OCI-LY1 (cell line): Measurements from ENCODE around the gene HSFX3.

Experiments used
- H2AFZ ChIP-seq: fragments of 200-600 bp; sonication (generic), shearing (Covaris generic); 2 replicates; pipeline ENCODE4 v1.6.0; 2014; ENCODE audit warnings: antibody characterized with exemption, mild to moderate bottlenecking, low read length
- H3F3A ChIP-seq: fragments of 200-600 bp; sonication (generic), shearing (Covaris generic); 2 replicates; pipeline ENCODE4 v1.6.0; 2014; ENCODE audit warnings: mild to moderate bottlenecking, antibody characterized with exemption, low read length, moderate library complexity; ENCODE audit not compliant: insufficient read depth
- H3K27ac ChIP-seq: fragments of 200-600 bp; sonication (generic); 2 replicates; pipeline ENCODE4 v1.5.1; 2014; ENCODE audit warnings: low read length, mixed run types, mild to moderate bottlenecking, low read depth; ENCODE audit not compliant: poor library complexity, severe bottlenecking
- H3K27me3 ChIP-seq: fragments of 200-600 bp; sonication (generic); 2 replicates; pipeline ENCODE4 v1.6.0; 2014; ENCODE audit warnings: antibody characterized with exemption, mild to moderate bottlenecking, low read length, moderate library complexity; ENCODE audit not compliant: insufficient read depth
- H3K36me3 ChIP-seq: fragments of 200-600 bp; sonication (generic); 2 replicates; pipeline ENCODE4 v1.6.1; 2014; ENCODE audit warnings: mild to moderate bottlenecking, antibody characterized with exemption, low read length, moderate library complexity, mixed read lengths; ENCODE audit not compliant: insufficient read depth
- H3K4me1 ChIP-seq: fragments of 200-600 bp; sonication (generic); 2 replicates; pipeline ENCODE4 v1.5.1; 2014; ENCODE audit warnings: mild to moderate bottlenecking, low read length, moderate library complexity; ENCODE audit not compliant: insufficient read depth, severe bottlenecking
- H3K4me2 ChIP-seq: fragments of 200-600 bp; sonication (generic), shearing (Covaris generic); 2 replicates; pipeline ENCODE4 v1.6.1; 2014; ENCODE audit warnings: low read length
- H3K4me3 ChIP-seq: fragments of 200-600 bp; sonication (generic); 2 replicates; pipeline ENCODE4 v1.5.1; 2014; ENCODE audit warnings: low read length, low read depth, mild to moderate bottlenecking, mixed read lengths; ENCODE audit not compliant: poor library complexity, severe bottlenecking
- H3K79me2 ChIP-seq: fragments of 200-600 bp; shearing (Covaris generic); 2 replicates; pipeline ENCODE4 v1.6.1; 2016; ENCODE audit warnings: mixed run types, low read length, mixed read lengths; ENCODE audit not compliant: insufficient read depth
- H3K9ac ChIP-seq: fragments of 200-600 bp; sonication (generic), shearing (Covaris generic); 2 replicates; pipeline ENCODE4 v1.6.1; 2014; ENCODE audit warnings: mild to moderate bottlenecking, low read length, mixed read lengths
- H3K9me2 ChIP-seq: fragments of 200-600 bp; sonication (generic), shearing (Covaris generic); 2 replicates; pipeline ENCODE4 v1.6.1; 2014; ENCODE audit warnings: low read depth, mild to moderate bottlenecking, low read length, mixed read lengths
- H3K9me3 ChIP-seq: fragments of 200-600 bp; shearing (Covaris generic); 2 replicates; pipeline ENCODE4 v1.6.1; 2014; ENCODE audit warnings: low read length, mixed read lengths
- H4K20me1 ChIP-seq: fragments of 200-600 bp; sonication (generic), shearing (Covaris generic); 2 replicates; pipeline ENCODE4 v1.6.0; 2016; ENCODE audit warnings: mild to moderate bottlenecking, low read length; ENCODE audit not compliant: insufficient read depth
- EZH2 ChIP-seq: fragments of 200-600 bp; sonication (generic), shearing (Covaris generic); IDR thresholded peaks from 2 replicates; pipeline ENCODE4 v1.8.0; 2017; ENCODE audit warnings: borderline replicate concordance, mixed run types, mild to moderate bottlenecking, antibody characterized with exemption, low read length, moderate library complexity, mixed read lengths
- TF ChIP-seq, protein P1 (sequence below): fragments of 200-600 bp; sonication (generic), shearing (Covaris generic); IDR thresholded peaks from 2 replicates; pipeline ENCODE4 v1.5.1; 2017; ENCODE audit warnings: mild to moderate bottlenecking, antibody characterized with exemption, low read length, moderate library complexity, mixed read lengths

Gene HSFX3

DNA sequence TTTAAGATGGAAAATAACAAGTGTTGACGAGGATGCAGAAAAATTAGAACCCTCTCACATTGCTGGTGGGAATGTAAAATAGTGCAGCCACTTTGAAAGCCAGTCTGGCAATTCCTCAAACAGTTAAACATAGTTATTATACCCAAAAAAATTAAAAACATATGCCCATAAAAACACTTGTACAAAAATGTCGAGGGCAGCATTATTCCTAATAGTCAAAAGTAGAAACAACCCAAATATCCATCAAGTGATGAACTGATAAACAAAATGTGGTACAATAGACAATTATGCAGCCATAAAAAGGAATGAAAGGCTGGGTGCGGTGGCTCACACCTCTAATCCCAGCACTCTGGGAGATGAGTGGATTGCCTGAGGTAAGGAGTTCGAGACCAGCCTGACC lies 51.0 kb downstream of the HSFX3 start:
- Histone ChIP-seq H2AFZ (no peak overlapping the region), H3K9me2 (no peaks in the 10 kb centered on the region), H3K9ac (no peak overlapping the region), H3K27me3 (no peaks in the 10 kb centered on the region), H3K4me1 (peaks cover 2% of the 10 kb centered on the region), H3K27ac (no peak overlapping the region), H3K9me3 (no peaks in the 10 kb centered on the region), H3F3A (no peaks in the 10 kb centered on the region), H3K4me3 (no peak overlapping the region), H3K36me3 (peaks cover 65% of the 10 kb centered on the region), H3K79me2 (no peaks in the 10 kb centered on the region), H3K4me2 (no peak overlapping the region), H4K20me1 (no peaks in the 10 kb centered on the region)
- TF ChIP-seq EZH2 = no peak
- TF ChIP-seq, protein P1, sequence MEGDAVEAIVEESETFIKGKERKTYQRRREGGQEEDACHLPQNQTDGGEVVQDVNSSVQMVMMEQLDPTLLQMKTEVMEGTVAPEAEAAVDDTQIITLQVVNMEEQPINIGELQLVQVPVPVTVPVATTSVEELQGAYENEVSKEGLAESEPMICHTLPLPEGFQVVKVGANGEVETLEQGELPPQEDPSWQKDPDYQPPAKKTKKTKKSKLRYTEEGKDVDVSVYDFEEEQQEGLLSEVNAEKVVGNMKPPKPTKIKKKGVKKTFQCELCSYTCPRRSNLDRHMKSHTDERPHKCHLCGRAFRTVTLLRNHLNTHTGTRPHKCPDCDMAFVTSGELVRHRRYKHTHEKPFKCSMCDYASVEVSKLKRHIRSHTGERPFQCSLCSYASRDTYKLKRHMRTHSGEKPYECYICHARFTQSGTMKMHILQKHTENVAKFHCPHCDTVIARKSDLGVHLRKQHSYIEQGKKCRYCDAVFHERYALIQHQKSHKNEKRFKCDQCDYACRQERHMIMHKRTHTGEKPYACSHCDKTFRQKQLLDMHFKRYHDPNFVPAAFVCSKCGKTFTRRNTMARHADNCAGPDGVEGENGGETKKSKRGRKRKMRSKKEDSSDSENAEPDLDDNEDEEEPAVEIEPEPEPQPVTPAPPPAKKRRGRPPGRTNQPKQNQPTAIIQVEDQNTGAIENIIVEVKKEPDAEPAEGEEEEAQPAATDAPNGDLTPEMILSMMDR = no peak
